K562 (cell line): Measurements from ENCODE around the gene ARHGAP10. TPM values are rescaled to one million over a fixed set of nuclear protein-coding genes. Genes with fewer than 3 reads are reported as not detected.

Source experiments
- ATAC-seq: fragments of 200-7000 bp; cut with Tn5 transposase; 3 replicates; pipeline ENCODE4 v1.9.1; 2020; ENCODE audit warnings: moderate library complexity
- BruUV-seq: library from RNA; stranded (reverse); fragments of 400-500 nt; replicated peaks from 2 replicates; lab custom pipeline; 2021; lab: Mats Ljungman, UMichigan
- CTCF ChIA-PET: fragments of 300-600 bp; formaldehyde crosslinking; extraction: SDS; loops from one replicate; lab custom pipeline; 2021; ENCODE audit warnings: low intra/inter-chr PET ratio; lab: Yijun Ruan, JAX
- POLR2A ChIA-PET: fragments of 300-600, 350-650 bp; sonication (Branson Sonifier 250); formaldehyde crosslinking; extraction: SDS; loops from one replicate; lab custom pipeline; 2021; ENCODE audit warnings: antibody characterized with exemption, inconsistent platforms; lab: Yijun Ruan, JAX
- DNase-seq, 4 experiments: peaks; one replicate each; pipeline versions ENCODE4 v3.0.0 to v3.0.0-alpha.2; 2011 to 2018; ENCODE audit warnings: low spot score in 3 of 4, mixed read lengths in 3 of 4; ENCODE audit errors: extremely low read depth in 1 of 4
- FAIRE-seq: peaks from 2 replicates; lab custom pipeline; 2011; peaks lifted over from hg19 to GRCh38; lab: Jason Lieb, UNC
- H2AFZ ChIP-seq: 2 replicates; pipeline ENCODE4 v1.6.0; 2011; ENCODE audit warnings: low read depth, low read length, control low read depth, inconsistent platforms
- H3K27ac ChIP-seq: fragments of 200-600 bp; 3 replicates; pipeline ENCODE4 v1.8.0; 2011; ENCODE audit warnings: low read depth, mild to moderate bottlenecking, control low read depth, inconsistent platforms, low read length, moderate library complexity, mixed read lengths; ENCODE audit errors: extremely low read depth
- H3K27me3 ChIP-seq, 2 experiments: fragments of 300-600 bp in 1 of 2; 2 replicates in 1 of 2; 3 replicates in 1 of 2; pipeline versions ENCODE4 v1.6.0 to v1.8.0; 2011; ENCODE audit warnings: inconsistent platforms in 2 of 2, low read length in 2 of 2, mild to moderate bottlenecking in 1 of 2, mixed read lengths in 1 of 2, moderate library complexity in 1 of 2; ENCODE audit not compliant: control insufficient read depth in 2 of 2, insufficient read depth in 2 of 2
- H3K36me3 ChIP-seq: fragments of 300-600 bp; 3 replicates; pipeline ENCODE4 v1.8.0; 2011; ENCODE audit warnings: mild to moderate bottlenecking, low read length, inconsistent platforms; ENCODE audit not compliant: control insufficient read depth, insufficient read depth
- H3K4me1 ChIP-seq, 2 experiments: fragments of 200-600 bp in 1 of 2; replicated peaks in 1 of 2; 2 replicates in 1 of 2; 3 replicates in 1 of 2; pipeline versions ENCODE4 v1.5.1 to v1.8.0; 2011; ENCODE audit warnings: inconsistent platforms in 2 of 2, low read length in 2 of 2, mild to moderate bottlenecking in 1 of 2, mixed read lengths in 1 of 2, moderate library complexity in 1 of 2; ENCODE audit not compliant: control insufficient read depth in 2 of 2, insufficient read depth in 2 of 2
- H3K4me2 ChIP-seq: 2 replicates; pipeline ENCODE4 v1.6.1; 2011; ENCODE audit warnings: low read length, control low read depth, inconsistent platforms, mixed read lengths; ENCODE audit not compliant: insufficient read depth
- H3K4me3 ChIP-seq: fragments of 200-600 bp; sonication (generic), shearing (Covaris generic); 2 replicates; pipeline ENCODE4 v1.5.1; 2016; ENCODE audit warnings: control low read depth, inconsistent platforms
- H3K79me2 ChIP-seq: fragments of 200-600 bp; 3 replicates; pipeline ENCODE4 v1.8.0; 2011; ENCODE audit warnings: low read length, inconsistent platforms; ENCODE audit not compliant: control insufficient read depth, insufficient read depth
- H3K9ac ChIP-seq, 2 experiments: 2 replicates each; pipeline versions ENCODE4 v1.6.0 to v1.6.1; 2011; ENCODE audit warnings: low read depth in 2 of 2, low read length in 2 of 2, control low read depth in 1 of 2, inconsistent platforms in 1 of 2, mild to moderate bottlenecking in 1 of 2, mixed read lengths in 1 of 2; ENCODE audit not compliant: insufficient read depth in 1 of 2
- H3K9me1 ChIP-seq: one replicate; pipeline ENCODE4 v1.6.0; 2011; ENCODE audit warnings: inconsistent platforms, mild to moderate bottlenecking, low read length, moderate library complexity; ENCODE audit not compliant: control insufficient read depth, insufficient read depth
- H3K9me3 ChIP-seq: replicated peaks from 2 replicates; pipeline ENCODE4 v1.5.1; 2011; ENCODE audit warnings: low read depth, low read length, inconsistent platforms; ENCODE audit not compliant: control insufficient read depth, insufficient read depth
- H4K20me1 ChIP-seq: replicated peaks from 2 replicates; pipeline ENCODE4 v1.6.1; 2011; ENCODE audit warnings: low read length, inconsistent platforms, mixed read lengths; ENCODE audit not compliant: control insufficient read depth, insufficient read depth
- ARID2 ChIP-seq: fragments of 450-650 bp; IDR thresholded peaks from 2 replicates; pipeline ENCODE4 v1.6.1; 2017; ENCODE audit warnings: antibody characterized with exemption, mild to moderate bottlenecking
- KDM5B ChIP-seq: fragments of 200-600 bp; sonication (generic); IDR thresholded peaks from 2 replicates; pipeline ENCODE4 v1.6.1; 2012; ENCODE audit warnings: low read depth, mild to moderate bottlenecking, moderate library complexity, low read length, control low read depth, inconsistent platforms; ENCODE audit not compliant: insufficient replicate concordance
- POU5F1 ChIP-seq: fragments of 150-350 bp; IDR thresholded peaks from 2 replicates; pipeline ENCODE4 v1.6.1; 2014; ENCODE audit warnings: borderline replicate concordance, low read length, low read depth, mild to moderate bottlenecking; ENCODE audit not compliant: partially characterized antibody
- ZNF324 ChIP-seq: fragments of 250-450 bp; sonication (Bioruptor Pico); IDR thresholded peaks from 2 replicates; pipeline ENCODE4 v1.4.0; 2020; ENCODE audit warnings: mild to moderate bottlenecking
- ZNF583 ChIP-seq: fragments of 250-450 bp; sonication (Bioruptor Pico); IDR thresholded peaks from 2 replicates; pipeline ENCODE4 v1.4.0; 2020
- WGBS: fragments of 100-300 bp; shearing (Covaris generic); methylation state at CpG from one replicate; pipeline ENCODE4 v1.1.6; 2016; ENCODE audit warnings: low coverage, mixed read lengths; ENCODE audit not compliant: insufficient coverage; ENCODE audit errors: missing lambda C conversion rate; 5-methylcytosine and 5-hydroxymethylcytosine counted together
- in situ Hi-C: fragments of 300-500 bp; cut with MboI; formaldehyde crosslinking; loops from 4 replicates; pipeline ENCODE4 v1.15.0; 2018; ENCODE audit warnings: inconsistent platforms, mixed read lengths
- intact Hi-C: fragments of 100-400 bp; cut with micrococcal nuclease; formaldehyde crosslinking; loops from 2 replicates; pipeline ENCODE4 v1.14.2; 2022
- polyA plus RNA-seq, 8 experiments: library from polyadenylated mRNA; depleted of rRNA in 4 of 8; stranded (reverse) in 5 of 8; unstranded in 3 of 8; fragments of >200 nt; fragmentation: Nextera tagmentation in 2 of 8; fragmentation: Illumina TruSeq in 1 of 8; extraction: Ambion mirVana in 2 of 8; extraction: Trizol in 1 of 8; gene quantifications; 2 replicates each; pipeline versions ENCODE4 v1.2.1 to v1.2.3, GENCODE V29; 2011 to 2014; ENCODE audit warnings: inconsistent platforms in 1 of 8, missing spikeins in 1 of 8
- total RNA-seq, 7 experiments: library from RNA; depleted of rRNA in 6 of 7; stranded (reverse); fragments of >200 nt in 6 of 7; fragmentation: Illumina TruSeq in 2 of 7; extraction: Trizol in 2 of 7; gene quantifications; 2 replicates each; pipeline versions ENCODE4 v1.2.1 to v1.2.3, GENCODE V29; 2011 to 2021; ENCODE audit warnings: low replicate concordance in 1 of 7
- TF ChIP-seq, protein P1 (sequence below): sonication (generic); formaldehyde crosslinking; IDR thresholded peaks from 2 replicates; pipeline ENCODE4 v1.8.0; 2022; ENCODE audit warnings: mild to moderate bottlenecking, missing genetic modification reagents, borderline replicate concordance
- TF ChIP-seq, protein P2 (sequence below), 3 experiments: IDR thresholded peaks in 2 of 3; conservative IDR thresholded peaks in 1 of 3; 2 replicates each; pipeline ENCODE4 v1.5.1; 2011 to 2012; ENCODE audit warnings: low read length in 3 of 3, mild to moderate bottlenecking in 3 of 3, control low read depth in 2 of 3, improper control_type of control experiment in 1 of 3, inconsistent platforms in 1 of 3, low read depth in 1 of 3, mixed read lengths in 1 of 3, moderate library complexity in 1 of 3; ENCODE audit not compliant: insufficient read depth in 2 of 3
- TF ChIP-seq, protein P3 (sequence below), 2 experiments: fragments of 150-350 bp in 1 of 2; IDR thresholded peaks; 2 replicates each; pipeline ENCODE4 v1.6.1; 2012 to 2016; ENCODE audit warnings: low read depth in 2 of 2, low read length in 2 of 2, mild to moderate bottlenecking in 1 of 2, moderate library complexity in 1 of 2

ARHGAP10 gene
- total and polyA plus RNA-seq, 9 of the 15 experiments (the other 6 are each of a cell fraction or from before 2014, with no cell fraction given) = 0.03 to 0.22 (median 0.06) TPM; not detected in 3

- TF ChIP-seq, protein P1, sequence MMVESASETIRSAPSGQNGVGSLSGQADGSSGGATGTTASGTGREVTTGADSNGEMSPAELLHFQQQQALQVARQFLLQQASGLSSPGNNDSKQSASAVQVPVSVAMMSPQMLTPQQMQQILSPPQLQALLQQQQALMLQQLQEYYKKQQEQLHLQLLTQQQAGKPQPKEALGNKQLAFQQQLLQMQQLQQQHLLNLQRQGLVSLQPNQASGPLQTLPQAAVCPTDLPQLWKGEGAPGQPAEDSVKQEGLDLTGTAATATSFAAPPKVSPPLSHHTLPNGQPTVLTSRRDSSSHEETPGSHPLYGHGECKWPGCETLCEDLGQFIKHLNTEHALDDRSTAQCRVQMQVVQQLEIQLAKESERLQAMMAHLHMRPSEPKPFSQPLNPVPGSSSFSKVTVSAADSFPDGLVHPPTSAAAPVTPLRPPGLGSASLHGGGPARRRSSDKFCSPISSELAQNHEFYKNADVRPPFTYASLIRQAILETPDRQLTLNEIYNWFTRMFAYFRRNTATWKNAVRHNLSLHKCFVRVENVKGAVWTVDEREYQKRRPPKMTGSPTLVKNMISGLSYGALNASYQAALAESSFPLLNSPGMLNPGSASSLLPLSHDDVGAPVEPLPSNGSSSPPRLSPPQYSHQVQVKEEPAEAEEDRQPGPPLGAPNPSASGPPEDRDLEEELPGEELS (CRISPR knock-in tag) = no peak
- no peak for TF ChIP-seq ZNF583
- TF ChIP-seq, all 486 proteins: peak for 0
Observed at GRCh38 chr4:147830102-147830463, 98.2 kb downstream of the ARHGAP10 start (continued).

- FAIRE-seq (no peak), DNase-seq (no peak), ATAC-seq (no peak)
- ChIA-PET CTCF (no interaction called here), POLR2A (interaction anchor here (1.1 kb wide), 1 partner anchor 46 kb away, joined by 3 read pairs; no protein-coding TSS in a partner anchor)
- in situ Hi-C loops (no loop called here), intact Hi-C loops (no loop called here)
- no peak overlapping the region for H3K4me3 ChIP-seq
- BruUV-seq = no TSS peak
- H3K9me3 ChIP-seq = no peaks in the 10 kb centered on the region
- peaks cover 0 to 4% of the 10 kb centered on the region in 2 experiments; a peak in 1 of 5 replicates for H3K27me3 ChIP-seq
- H3K4me2 ChIP-seq = no peak overlapping the region
- H3K9me1 ChIP-seq = no peaks in the 10 kb centered on the region
- no peaks in the 10 kb centered on the region for H3K4me1 ChIP-seq
- TF ChIP-seq, protein P2, sequence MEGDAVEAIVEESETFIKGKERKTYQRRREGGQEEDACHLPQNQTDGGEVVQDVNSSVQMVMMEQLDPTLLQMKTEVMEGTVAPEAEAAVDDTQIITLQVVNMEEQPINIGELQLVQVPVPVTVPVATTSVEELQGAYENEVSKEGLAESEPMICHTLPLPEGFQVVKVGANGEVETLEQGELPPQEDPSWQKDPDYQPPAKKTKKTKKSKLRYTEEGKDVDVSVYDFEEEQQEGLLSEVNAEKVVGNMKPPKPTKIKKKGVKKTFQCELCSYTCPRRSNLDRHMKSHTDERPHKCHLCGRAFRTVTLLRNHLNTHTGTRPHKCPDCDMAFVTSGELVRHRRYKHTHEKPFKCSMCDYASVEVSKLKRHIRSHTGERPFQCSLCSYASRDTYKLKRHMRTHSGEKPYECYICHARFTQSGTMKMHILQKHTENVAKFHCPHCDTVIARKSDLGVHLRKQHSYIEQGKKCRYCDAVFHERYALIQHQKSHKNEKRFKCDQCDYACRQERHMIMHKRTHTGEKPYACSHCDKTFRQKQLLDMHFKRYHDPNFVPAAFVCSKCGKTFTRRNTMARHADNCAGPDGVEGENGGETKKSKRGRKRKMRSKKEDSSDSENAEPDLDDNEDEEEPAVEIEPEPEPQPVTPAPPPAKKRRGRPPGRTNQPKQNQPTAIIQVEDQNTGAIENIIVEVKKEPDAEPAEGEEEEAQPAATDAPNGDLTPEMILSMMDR (IDR thresholded peaks at IDR 0.05 in 2 of 3, conservative IDR thresholded peaks at IDR 0.05 in 1 of 3; ENCODE audit: insufficient read depth in 2 of 3, low read depth in 1 of 3, low read length in 3 of 3) = no peak
- no peak for TF ChIP-seq ZNF324
- no peak for TF ChIP-seq ARID2
- TF ChIP-seq KDM5B = no peak
- TF ChIP-seq POU5F1 = no peak
- TF ChIP-seq, protein P3, sequence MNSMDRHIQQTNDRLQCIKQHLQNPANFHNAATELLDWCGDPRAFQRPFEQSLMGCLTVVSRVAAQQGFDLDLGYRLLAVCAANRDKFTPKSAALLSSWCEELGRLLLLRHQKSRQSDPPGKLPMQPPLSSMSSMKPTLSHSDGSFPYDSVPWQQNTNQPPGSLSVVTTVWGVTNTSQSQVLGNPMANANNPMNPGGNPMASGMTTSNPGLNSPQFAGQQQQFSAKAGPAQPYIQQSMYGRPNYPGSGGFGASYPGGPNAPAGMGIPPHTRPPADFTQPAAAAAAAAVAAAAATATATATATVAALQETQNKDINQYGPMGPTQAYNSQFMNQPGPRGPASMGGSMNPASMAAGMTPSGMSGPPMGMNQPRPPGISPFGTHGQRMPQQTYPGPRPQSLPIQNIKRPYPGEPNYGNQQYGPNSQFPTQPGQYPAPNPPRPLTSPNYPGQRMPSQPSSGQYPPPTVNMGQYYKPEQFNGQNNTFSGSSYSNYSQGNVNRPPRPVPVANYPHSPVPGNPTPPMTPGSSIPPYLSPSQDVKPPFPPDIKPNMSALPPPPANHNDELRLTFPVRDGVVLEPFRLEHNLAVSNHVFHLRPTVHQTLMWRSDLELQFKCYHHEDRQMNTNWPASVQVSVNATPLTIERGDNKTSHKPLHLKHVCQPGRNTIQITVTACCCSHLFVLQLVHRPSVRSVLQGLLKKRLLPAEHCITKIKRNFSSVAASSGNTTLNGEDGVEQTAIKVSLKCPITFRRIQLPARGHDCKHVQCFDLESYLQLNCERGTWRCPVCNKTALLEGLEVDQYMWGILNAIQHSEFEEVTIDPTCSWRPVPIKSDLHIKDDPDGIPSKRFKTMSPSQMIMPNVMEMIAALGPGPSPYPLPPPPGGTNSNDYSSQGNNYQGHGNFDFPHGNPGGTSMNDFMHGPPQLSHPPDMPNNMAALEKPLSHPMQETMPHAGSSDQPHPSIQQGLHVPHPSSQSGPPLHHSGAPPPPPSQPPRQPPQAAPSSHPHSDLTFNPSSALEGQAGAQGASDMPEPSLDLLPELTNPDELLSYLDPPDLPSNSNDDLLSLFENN (IDR thresholded peaks at IDR 0.05; ENCODE audit: low read depth in 2 of 2, low read length in 2 of 2) = no peak
- no peak overlapping the region for H3K9ac ChIP-seq
- H3K36me3 ChIP-seq = no peaks in the 10 kb centered on the region
- no peak overlapping the region for H3K27ac ChIP-seq
- no peaks in the 10 kb centered on the region for H3K79me2 ChIP-seq
- 0 out of 2 replicates have a peak, but pooled peaks cover 2% of the 10 kb centered on the region for H4K20me1 ChIP-seq
- WGBS = 0% methylated on average over 3 of the region's 3 CpGs
- no peak overlapping the region for H2AFZ ChIP-seq
Observed at GRCh38 chr4:147830987-147831386, 99.1 kb downstream of the ARHGAP10 start.
